Measurements from ENCODE around the gene GNA12.
A peak's percentile ranks its signal among the peaks of the same experiment; 100 is the strongest.

The GNA12 gene

GRCh38 chr7:2844153-2845033, at the start of gene GNA12:
GNA12 (minus strand) TSS chr7:2844308; CDS start chr7:2844161, 147 bp downstream.
- DNase-seq (ENCODE audit: low read depth in 2 of 2) = peak; percentile 97 to 98

GRCh38 chr7:2893411-2893861, 49.3 kb upstream of the GNA12 start:
- DNase-seq (ENCODE audit: low read depth in 2 of 2) = no peak

- no peak for DNase-seq (ENCODE audit: low read depth in 2 of 2)
Observed at GRCh38 chr7:2892549-2892948, 48.4 kb upstream of the GNA12 start.

GRCh38 chr7:2887816-2888215, 43.7 kb upstream of the GNA12 start:
- no peak for DNase-seq (ENCODE audit: low read depth in 2 of 2)

- DNase-seq (ENCODE audit: low read depth in 2 of 2) = peak in 1 of 2 donors; percentile 42
Observed at GRCh38 chr7:2886900-2887299, 42.8 kb upstream of the GNA12 start.

- no peak for DNase-seq (ENCODE audit: low read depth in 2 of 2)
Observed at GRCh38 chr7:2886391-2886790, 42.3 kb upstream of the GNA12 start.

GRCh38 chr7:2884161-2884560, 40.1 kb upstream of the GNA12 start:
- no peak for DNase-seq (ENCODE audit: low read depth in 2 of 2)

GRCh38 chr7:2883101-2883500, 39.0 kb upstream of the GNA12 start:
- no peak for DNase-seq (ENCODE audit: low read depth in 2 of 2)

- DNase-seq (ENCODE audit: low read depth in 2 of 2) = no peak
Observed at GRCh38 chr7:2882111-2882510, 38.0 kb upstream of the GNA12 start.

- DNase-seq (ENCODE audit: low read depth in 2 of 2) = no peak
Observed at GRCh38 chr7:2880874-2881533, 36.9 kb upstream of the GNA12 start.

- DNase-seq (ENCODE audit: low read depth in 2 of 2) = no peak
Observed at GRCh38 chr7:2880051-2880450, 35.9 kb upstream of the GNA12 start.

- no peak for DNase-seq (ENCODE audit: low read depth in 2 of 2)
Observed at GRCh38 chr7:2879354-2879753, 35.2 kb upstream of the GNA12 start.

GRCh38 chr7:2878306-2878705, 34.2 kb upstream of the GNA12 start:
- DNase-seq (ENCODE audit: low read depth in 2 of 2) = no peak

GRCh38 chr7:2876031-2876731, 32.1 kb upstream of the GNA12 start:
- DNase-seq (ENCODE audit: low read depth in 2 of 2) = no peak

GRCh38 chr7:2873686-2874551, 29.8 kb upstream of the GNA12 start:
- no peak for DNase-seq (ENCODE audit: low read depth in 2 of 2)

- DNase-seq (ENCODE audit: low read depth in 2 of 2) = no peak
Observed at GRCh38 chr7:2873146-2873545, 29.0 kb upstream of the GNA12 start.

- DNase-seq (ENCODE audit: low read depth in 2 of 2) = no peak
Observed at GRCh38 chr7:2872296-2872874, 28.3 kb upstream of the GNA12 start.

GRCh38 chr7:2870471-2870931, 26.4 kb upstream of the GNA12 start:
- DNase-seq (ENCODE audit: low read depth in 2 of 2) = peak in 1 of 2 donors; percentile 35

- no peak for DNase-seq (ENCODE audit: low read depth in 2 of 2)
Observed at GRCh38 chr7:2869981-2870380, 25.9 kb upstream of the GNA12 start.

- no peak for DNase-seq (ENCODE audit: low read depth in 2 of 2)
Observed at GRCh38 chr7:2866601-2867000, 22.5 kb upstream of the GNA12 start.

Data from activated CD4-positive, alpha-beta T cell treated with anti-CD3 and anti-CD28 coated beads for 24 hours (primary cell).